Measurements from ENCODE around the gene VILL.

GRCh38 chr3:37987315-37987697 lies 3.3 kb upstream of the VILL start:
- TF ChIP-seq MYB (IDR thresholded peaks at IDR 0.05; ENCODE audit: borderline replicate concordance, low read depth, low read length) (no peak), TCF12 (IDR thresholded peaks at IDR 0.05; ENCODE audit: low read depth, low read length) (no peak), POLR2A (IDR thresholded peaks at IDR 0.05; ENCODE audit: low read depth, low read length) (no peak), RAD21 (IDR thresholded peaks at IDR 0.05; ENCODE audit: insufficient read depth, low read depth, low read length) (no peak), BRCA1 (IDR thresholded peaks at IDR 0.05; ENCODE audit: low read depth, low read length) (no peak), SMAD5 (IDR thresholded peaks at IDR 0.05; ENCODE audit: low read depth) (no peak), NFYB (IDR thresholded peaks at IDR 0.05; ENCODE audit: insufficient read depth, low read depth, low read length) (no peak), KDM1A (IDR thresholded peaks at IDR 0.05; ENCODE audit: borderline replicate concordance) (no peak), ZZZ3 (IDR thresholded peaks at IDR 0.05; ENCODE audit: control insufficient read depth, insufficient read length, low read depth) (no peak), BCL11A (IDR thresholded peaks at IDR 0.05; ENCODE audit: low read depth, low read length) (no peak), REST (IDR thresholded peaks at IDR 0.05; ENCODE audit: low read depth, low read length) (no peak), ZNF384 (IDR thresholded peaks at IDR 0.05; ENCODE audit: borderline replicate concordance, low read depth, low read length) (no peak), CEBPB (IDR thresholded peaks at IDR 0.05; ENCODE audit: borderline replicate concordance in 1 of 2, low read depth in 2 of 2, low read length in 2 of 2) (no peak), SREBF1 (IDR thresholded peaks at IDR 0.05; ENCODE audit: low read length) (no peak)
